GM21786 (cell line): ENCODE measurements around the gene TMEM200A.

Source experiments
- ATAC-seq: cut with Tn5 transposase; IDR thresholded peaks from one replicate; pipeline ENCODE4 v1.9.1; 2021; ENCODE audit not compliant: unreplicated experiment

TMEM200A gene

DNA sequence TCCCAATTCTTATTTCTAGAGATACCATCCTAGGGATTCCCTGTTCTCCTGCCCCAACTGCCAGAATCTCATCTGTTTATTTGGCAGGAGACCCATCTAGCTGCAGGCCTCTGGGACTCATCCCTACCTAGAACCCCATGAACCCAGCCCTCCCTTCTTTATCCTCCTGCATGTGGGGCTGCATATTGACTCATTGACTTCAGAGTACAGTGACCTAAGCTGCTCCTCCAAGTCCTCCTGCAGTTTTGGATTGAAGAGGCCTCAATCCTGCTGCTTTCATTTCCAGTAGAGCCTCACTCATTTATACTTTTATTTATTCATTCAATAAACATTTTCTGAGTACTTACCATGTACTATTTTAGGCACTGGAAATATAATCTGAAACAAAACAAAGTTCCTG lies 11.6 kb downstream of the TMEM200A start:
- ATAC-seq, result no peak

- no peak for ATAC-seq
Observed at GRCh38 chr6:130377915-130378314, 12.1 kb downstream of the TMEM200A start.

GRCh38 chr6:130379223-130379622 lies 13.4 kb downstream of the TMEM200A start:
- ATAC-seq, result no peak

- ATAC-seq, result no peak
Observed at GRCh38 chr6:130381012-130381411, 15.2 kb downstream of the TMEM200A start.

DNA sequence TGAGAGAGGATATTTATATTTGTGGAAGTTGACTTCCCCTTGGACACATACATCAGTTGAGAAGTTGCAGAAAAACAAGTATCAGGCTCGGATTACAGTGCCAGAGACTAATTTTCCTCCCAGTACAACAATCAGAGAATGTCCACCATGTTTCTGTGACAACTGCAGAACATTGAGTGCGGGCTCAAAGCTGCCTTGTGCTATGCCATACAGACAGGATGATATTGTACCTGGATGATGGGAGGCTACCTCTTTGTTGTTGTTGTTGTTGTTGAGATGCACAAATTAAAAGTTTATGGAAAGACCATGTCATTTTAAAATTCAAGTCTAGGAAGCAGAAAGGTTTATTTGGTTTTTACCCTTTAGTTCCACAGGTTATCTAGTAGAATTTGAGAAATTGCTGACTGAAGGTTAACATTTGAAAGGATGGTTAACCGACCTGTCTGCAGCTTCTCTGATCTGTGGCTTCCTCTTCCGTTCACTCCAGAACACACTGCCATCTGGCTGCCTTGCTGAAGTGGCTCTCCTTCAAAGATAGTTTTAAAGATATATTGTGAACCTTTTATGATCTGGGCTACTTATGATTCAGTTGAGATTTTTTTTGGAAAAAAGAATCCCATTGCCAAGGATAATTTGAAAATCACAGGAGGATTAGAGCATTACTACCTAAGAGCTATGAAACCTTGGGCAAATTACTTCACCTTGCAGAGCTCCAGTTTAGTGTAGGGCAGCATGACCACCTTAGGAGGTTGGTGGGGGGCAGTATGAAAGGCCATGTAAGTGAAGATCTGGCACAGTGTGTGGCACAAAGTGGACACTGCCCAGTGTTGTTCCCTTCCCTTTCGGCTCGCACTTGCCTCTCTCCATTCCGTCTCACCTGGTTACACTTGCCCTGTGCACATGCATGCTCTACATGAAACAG lies 15.9 kb downstream of the TMEM200A start:
- no peak for ATAC-seq

GRCh38 chr6:130382872-130383490 lies 17.2 kb downstream of the TMEM200A start:
- ATAC-seq, result no peak

GRCh38 chr6:130385064-130385695 lies 19.4 kb downstream of the TMEM200A start:
- no peak for ATAC-seq

DNA sequence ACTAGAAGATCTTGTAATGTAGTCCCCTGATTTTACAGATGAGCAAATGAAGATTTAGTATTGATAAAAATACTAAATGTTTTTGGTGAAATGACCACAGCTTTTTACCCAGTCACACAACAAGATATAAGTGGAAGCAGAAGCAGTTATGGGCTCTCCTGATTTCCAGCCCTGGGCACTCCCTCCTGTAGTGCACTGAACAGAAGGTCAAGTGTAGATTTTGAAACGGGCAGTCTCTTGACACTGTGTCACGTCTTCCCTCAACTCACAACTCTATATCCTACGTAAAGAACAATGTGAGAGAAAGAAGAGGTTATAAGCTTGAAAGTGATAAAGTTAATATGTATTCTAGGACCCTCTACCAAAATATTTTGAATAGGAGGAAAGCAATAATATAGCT lies 23.3 kb downstream of the TMEM200A start:
- ATAC-seq, result no peak

- ATAC-seq, result no peak
Observed at GRCh38 chr6:130390890-130391289, 25.1 kb downstream of the TMEM200A start.

DNA sequence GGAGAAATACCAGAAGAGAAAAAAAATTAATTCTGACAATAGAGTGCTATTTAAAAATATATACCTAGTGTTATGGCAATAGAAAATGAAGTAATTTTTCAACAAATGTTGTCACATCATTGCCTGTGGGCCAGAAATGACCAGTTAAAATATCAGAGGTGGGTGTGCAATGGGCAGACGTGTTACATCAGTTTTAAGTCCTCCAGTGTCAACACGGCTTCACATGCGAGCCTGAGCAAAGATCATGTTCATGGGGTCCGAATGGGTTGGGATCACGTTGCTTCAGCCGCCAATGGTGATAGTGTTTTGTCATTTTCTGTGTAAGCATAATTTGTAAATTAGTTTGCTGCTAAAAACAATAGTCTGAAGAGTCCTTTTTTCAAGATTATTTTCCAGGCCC lies 27.5 kb downstream of the TMEM200A start:
- no peak for ATAC-seq

DNA sequence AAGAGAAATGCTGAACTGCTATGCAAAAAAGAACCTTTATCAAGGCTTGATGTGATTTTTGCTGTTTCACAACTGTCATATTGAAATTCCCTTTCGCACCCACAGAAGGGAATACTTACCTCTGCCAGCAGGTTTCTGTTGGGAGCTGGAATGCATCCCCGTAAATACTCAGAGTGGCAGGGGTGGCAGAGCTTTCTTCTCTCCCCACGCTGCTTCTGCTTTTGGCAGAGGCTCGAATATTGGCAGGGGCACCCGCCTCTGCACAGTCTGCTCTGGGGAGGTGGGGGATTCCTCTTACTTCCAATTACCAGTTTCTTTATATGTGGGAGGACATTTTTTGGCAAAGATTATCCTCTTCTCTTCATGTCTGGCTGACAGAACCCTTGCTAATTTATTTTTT lies 28.4 kb downstream of the TMEM200A start:
- no peak for ATAC-seq

DNA sequence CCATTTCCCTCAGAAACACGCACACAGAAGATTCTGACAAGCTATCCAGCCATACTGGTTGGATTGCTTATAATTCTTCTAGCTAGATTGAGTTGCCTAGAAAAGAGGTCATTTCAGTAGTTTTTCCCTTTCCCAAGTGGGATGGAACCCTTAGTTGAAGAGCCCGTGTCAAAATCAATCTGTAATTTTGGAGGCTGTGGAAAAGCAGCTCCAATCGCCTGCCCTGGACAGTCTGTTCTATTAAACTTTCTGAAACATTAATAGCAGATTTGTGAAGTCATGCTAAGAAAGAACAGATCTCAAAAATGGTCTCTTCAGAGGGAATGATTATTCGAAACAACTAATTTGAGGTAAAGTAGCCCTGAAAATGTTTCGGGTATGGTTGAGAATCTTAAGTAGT lies 29.3 kb downstream of the TMEM200A start:
- no peak for ATAC-seq

DNA sequence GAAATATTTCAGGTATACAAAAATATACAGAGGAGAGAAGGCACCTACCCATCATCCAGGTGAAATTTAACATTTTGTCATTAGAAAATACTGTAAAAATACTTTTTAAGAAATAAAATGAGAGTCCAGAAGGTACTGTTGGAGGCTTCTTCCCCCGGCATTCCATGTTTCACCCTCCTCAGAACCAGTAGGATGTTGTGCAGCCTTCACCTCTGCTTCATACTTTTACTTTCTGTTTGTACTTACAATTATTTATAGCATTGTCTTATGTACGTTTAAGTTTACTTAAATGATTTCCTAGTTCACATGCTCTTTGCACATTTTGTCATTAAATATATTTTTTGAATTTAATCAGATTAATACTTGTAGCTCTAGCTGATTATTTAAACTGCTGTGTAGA lies 30.9 kb downstream of the TMEM200A start:
- ATAC-seq, result no peak

DNA sequence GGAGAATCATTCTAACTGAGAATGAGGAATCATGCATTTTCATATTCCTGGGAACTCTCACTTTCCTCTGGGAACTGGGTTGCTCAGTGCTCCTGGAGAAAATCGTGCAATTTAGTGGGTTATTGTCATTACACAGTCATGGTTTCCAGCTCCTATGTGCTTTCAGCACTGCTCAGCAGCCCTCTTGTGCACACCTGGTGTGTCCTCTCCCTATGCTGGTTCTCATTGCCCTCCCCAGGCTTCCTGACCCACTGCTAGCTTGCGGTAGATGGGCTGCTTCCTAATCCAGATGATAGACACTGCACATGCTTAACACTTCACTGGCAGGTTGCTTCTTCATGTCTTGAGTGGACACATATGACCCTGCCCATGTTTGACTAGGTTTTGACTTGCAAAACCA lies 39.7 kb downstream of the TMEM200A start:
- ATAC-seq, result no peak

GRCh38 chr6:130407032-130407431 lies 41.2 kb downstream of the TMEM200A start:
- ATAC-seq, result no peak

DNA sequence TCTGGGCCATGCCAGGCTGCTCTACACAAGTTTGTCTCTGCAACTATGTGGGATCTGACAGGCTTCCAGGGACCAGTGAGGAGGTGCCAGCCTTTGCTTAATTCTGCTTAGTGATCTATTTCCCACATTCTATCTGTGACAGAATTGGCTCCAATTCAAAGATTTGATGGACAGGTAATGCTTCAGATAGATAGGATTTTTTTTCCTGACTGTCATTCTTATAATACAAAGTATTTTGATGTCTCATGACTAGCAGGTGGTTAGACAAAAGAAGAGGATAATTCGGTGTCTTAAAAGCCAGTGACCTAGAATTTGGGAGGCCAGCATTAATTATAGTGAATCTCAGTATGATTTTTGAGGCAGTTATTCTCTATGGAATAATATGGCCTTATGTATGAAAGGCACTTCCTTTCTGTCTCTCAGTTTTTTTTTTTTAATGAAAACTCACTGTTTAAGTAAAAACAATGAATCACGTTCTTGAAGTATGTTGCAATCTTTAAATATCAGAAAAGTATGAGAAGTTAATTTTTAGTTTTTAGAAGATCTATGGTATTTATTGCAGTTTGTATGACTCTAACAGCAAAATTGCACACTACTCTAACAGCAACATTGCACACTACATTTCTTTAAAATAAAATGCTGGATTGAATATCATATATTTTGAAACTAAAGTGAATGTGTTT lies 43.7 kb downstream of the TMEM200A start:
- ATAC-seq, result no peak

- ATAC-seq, result no peak
Observed at GRCh38 chr6:130411481-130411880, 45.7 kb downstream of the TMEM200A start.

GRCh38 chr6:130412556-130413290 lies 46.9 kb downstream of the TMEM200A start:
- ATAC-seq, result no peak

DNA sequence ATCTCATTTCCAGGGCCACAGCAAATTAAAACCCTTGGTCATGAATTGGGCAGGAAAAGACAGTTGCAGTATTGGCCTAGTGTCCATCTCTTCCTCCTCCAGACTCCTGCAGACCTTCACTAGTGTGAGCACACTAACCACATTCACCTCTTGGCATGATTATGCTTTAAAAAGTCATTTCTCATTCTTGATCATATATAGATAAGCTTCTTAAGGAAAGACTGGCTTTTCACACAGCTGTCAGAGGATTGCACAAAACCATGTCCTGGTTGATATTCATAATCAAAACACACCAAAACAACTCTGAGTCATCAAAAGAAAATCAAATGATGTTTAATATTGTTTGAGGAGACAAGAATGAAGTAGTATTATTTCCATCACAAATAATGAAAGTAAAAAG lies 52.1 kb downstream of the TMEM200A start:
- ATAC-seq, result no peak

DNA sequence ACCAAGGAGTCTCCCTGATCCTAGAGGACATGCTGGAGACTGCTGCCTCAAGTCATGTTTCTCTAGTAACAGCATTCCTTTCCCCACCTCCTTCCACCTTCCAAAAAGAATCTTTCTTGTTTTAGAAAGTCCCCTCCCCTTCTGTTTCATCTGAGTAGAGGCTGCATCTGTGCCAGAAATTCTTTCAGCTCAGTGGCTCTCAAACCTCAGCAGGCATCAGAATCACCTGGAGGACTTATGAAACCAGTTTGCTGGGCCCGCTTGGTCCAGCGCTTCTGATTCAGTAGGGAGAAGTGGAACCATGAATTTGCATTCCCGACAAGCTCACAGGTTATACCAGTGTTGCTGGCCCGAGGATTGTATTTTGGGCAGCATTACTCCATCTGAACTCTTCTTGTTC lies 55.1 kb downstream of the TMEM200A start:
- ATAC-seq, result no peak

GRCh38 chr6:130421585-130421984 lies 55.8 kb downstream of the TMEM200A start:
- no peak for ATAC-seq
